NCI-H69 (cell line): ENCODE measurements around the gene CBFA2T3.
"Not testable (repeated sequence)": the region's sequence is repeated elsewhere in the genome, so short reads cannot be mapped to it uniquely, and the experiment has no call there.

Source experiments
- DNase-seq: peaks from one replicate; lab custom pipeline; 2025; lab: John Stamatoyannopoulos, UW

The CBFA2T3 gene

DNA sequence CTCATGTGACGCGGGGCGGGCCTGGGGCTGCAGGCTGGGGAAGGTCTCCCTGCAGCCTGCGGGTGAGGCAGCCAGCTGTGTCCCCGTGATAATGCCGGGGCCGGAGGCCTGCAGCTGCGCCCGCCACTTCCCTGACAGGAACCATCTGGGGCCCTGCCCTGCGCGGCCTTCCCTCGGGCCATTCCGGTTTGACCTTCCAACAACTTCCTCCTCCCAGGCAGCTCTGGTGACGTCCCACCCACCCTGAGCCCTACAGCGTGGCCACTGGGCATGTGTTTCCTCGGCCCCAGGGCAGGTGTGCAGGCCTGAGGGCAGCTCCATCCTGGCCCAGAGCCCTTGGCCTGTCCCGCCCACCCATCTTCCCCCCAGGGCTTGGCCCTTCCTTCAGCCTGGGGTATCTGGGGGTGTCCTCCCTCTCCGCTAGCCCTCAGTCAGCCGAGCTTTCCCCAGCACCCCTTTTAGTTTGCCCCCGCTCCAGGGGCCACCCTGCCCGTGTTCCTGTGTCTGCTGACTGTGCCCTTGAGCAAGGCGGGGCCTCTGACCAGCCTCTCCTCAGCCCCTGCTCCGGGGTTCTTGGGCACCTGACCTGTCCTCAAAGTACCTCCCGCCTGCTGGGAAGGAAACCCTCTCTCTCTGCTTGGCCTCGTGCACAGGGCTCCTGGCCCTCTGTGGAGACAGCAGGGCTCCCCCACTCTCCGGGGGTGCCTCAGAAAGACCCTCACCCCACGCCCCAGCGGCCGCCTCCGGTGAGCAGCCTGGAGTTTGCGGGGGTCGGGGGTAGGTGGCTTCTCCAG lies at the start of gene CBFA2T3:
CBFA2T3 (minus strand) TSS at position 190 of the 794 bp plus-strand sequence. CDS start 400 bp downstream, outside the sequence.
- DNase-seq = peak; percentile 35

DNA sequence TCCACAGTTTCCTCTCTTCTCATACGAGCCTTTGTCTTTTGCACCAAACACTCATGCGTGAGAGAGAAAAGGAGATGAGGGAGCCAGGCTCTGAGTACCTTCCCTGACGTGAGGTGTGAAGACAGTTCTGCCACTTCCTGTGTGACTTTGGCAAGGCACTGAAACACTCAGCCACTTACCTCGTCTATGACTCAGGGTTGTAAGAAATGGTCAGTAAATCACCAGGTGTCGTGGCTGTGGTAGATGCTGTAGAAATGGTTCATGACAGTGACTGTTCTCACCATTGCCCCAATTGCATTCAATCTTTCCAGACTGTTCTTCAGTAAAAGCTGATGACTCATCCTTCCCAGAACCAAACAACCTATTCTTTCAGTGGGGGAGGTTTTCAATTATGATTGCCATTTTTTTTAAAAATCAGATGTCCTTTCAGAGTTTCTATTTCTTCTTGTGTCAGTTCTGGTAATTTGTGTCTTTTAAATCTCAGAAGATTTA lies 49.2 kb upstream of the CBFA2T3 start:
- no peak for DNase-seq

GRCh38 chr16:89025636-89026035 lies 48.6 kb upstream of the CBFA2T3 start:
- no peak for DNase-seq

DNA sequence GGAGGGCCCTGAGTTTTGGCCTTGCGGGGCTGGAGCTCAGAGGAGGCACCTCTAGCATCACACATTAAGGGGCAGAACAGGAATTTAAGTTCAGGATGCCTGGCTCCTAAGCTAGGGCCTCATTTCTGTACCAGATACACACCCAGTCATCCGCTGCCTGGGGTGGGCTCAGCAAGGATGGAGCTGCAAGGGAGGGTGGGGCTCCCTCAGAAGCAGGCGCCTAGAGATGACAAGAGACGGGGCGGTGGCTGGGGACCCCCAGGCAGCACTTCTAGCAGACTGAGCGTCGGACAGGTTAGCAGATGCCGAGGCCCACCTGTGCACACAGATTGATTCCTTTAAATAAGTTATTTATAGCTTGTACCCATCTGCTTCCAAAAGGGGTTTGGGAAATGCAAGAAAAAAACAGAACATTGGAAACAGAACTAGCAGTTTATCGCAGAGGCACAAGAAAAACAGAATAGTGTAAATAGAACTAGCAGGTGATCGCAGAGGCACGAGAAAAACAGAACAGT lies 47.6 kb upstream of the CBFA2T3 start:
- DNase-seq = no peak

DNA sequence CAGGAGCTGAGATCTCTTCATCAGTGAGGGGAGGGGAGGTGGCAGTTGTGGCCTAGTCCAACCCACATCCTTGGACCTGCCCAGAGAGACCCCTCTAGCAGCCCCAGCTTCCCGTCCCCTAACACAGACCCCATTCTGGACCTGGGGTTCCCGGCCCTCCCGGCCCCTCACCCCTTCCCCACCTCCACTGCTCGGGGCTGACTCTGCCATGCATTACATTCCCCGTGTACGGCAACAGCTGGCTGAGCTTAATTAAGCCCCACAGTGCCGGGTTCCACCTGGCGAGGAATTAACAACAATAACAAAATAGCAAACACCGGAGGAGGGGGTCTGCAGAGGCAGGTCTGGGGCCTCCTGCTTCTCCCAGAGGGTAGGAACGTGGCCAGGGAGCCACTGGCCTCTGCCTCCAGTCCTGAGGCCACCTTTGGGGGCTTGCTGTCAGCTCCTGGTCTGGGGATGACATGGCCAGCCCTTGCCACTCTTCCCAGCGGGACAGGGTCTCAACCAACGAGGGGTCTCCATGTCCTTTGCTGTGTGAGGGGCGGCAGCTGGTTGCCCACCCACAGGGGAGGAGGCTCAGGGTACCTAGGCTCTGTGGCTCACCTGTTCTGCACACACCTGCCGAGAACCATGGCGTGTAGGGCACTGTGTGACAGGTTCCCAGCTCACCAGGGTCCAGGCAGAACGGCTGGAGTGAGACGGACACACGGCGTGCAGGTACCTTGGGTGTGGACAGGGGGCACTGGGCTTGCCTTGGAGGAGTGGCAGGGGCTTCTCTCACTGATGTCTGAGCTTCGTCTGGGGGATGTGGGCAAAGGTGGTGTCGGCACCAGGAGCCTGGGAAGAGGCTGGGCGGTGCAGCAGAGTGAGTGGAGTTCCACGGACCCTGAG lies 46.9 kb upstream of the CBFA2T3 start:
- peak; percentile 51 for DNase-seq

- DNase-seq = no peak
Measured at GRCh38 chr16:89023151-89023551, 46.1 kb upstream of the CBFA2T3 start.

DNA sequence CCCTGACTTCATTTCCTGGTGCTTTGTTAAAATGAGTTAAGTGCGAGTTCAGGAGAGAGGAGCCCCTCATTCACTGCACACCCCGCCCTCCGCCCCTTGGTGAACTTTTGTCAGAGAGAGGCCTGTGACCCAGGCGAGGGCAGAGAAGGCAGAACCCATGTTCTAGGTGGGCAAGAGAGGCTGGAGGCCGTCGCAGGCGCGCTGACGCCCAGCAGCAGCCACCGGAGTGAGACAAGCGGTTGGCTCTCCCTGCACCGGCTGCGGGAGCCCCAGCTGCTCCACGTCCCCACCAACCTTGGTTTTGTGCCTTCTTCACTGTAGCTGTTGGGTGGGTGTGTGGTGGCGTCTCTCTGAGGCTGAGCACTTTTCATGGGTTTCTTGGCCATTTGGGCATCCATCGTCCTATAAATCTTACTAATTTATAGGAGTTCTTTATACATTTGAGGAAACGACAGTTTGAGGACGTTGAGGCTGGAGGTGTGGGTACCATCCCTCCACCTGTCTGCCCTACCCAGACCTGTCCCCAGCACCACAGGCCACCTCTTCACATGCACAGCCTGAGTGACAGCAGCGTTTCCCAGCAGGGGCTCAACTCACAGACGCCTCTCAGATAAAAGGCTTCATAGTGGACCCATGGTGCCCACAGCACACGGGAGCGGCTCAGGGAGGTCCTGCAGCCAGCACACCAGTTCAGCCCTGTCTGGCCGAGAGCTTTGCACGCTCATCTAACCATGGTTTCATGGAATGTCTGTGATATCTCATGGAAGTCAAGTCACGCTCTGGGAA lies 45.2 kb upstream of the CBFA2T3 start:
- DNase-seq = no peak

- no peak for DNase-seq
Measured at GRCh38 chr16:89020925-89021595, 44.1 kb upstream of the CBFA2T3 start.

DNA sequence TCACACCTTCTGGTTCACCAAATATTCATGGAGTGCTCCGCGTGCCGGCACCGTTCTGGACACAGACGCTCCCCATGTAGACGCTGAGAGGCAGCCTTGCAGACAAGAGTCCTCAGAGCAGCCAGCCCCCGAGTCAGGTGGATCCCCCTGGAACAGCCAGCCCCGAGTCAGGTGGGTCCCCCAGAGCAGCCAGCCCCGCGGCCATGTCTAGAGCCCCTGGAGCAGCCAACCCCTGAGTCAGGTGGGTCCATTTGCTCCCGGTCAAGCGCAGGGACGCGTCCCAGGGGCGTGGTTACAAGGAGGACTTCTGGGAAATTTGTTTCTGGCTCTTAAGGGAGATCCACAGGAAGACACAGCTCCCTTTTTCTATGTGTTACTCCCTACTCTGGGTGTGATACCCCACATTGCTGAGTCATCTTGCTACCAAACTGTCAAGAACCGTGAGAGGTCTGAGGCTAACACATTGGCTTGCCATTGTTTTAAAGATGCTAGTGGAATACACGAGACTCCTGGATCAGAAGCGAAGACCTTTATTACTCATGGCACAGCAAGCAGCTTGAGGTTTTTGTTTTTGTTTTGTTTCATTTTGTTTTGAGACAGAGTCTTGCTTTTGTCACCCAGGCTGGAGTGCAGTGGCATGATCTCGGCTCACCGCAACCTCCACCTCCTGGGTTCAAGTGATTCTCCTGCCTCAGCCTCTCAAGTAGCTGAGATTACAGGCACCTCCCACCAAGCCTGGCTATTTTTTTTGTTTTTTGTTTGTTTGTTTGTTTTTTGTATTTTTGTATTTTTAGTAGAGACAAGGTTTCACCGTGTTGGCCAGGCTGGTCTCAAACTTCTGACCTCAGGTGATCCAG lies 43.3 kb upstream of the CBFA2T3 start:
- DNase-seq = peak; percentile 5

DNA sequence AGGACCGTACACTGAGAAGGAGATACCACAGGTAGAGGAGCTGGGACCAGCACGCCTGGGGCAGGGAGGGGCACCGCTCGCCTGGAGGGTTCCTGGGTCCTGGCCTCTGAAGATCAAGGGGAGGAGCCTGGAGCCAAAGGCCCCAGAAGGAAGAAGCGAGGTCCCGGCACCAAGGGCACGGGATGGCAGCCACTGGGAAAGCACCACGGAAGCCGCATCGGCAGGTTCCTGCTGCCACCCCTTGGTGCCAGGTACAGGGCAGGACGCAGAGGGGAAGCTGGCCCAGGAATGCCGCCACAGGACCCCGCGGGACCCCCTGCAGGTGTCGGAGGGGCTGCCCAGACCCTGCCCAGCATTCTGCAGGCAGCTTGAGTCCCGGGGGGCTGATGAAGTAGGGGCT lies 42.5 kb upstream of the CBFA2T3 start:
- DNase-seq = no peak

GRCh38 chr16:89018282-89019158 lies 41.5 kb upstream of the CBFA2T3 start:
- no peak for DNase-seq

GRCh38 chr16:89017543-89018281 lies 40.7 kb upstream of the CBFA2T3 start:
- DNase-seq = no peak

GRCh38 chr16:89016561-89016960 lies 39.6 kb upstream of the CBFA2T3 start:
- DNase-seq = not testable (repeated sequence)

DNA sequence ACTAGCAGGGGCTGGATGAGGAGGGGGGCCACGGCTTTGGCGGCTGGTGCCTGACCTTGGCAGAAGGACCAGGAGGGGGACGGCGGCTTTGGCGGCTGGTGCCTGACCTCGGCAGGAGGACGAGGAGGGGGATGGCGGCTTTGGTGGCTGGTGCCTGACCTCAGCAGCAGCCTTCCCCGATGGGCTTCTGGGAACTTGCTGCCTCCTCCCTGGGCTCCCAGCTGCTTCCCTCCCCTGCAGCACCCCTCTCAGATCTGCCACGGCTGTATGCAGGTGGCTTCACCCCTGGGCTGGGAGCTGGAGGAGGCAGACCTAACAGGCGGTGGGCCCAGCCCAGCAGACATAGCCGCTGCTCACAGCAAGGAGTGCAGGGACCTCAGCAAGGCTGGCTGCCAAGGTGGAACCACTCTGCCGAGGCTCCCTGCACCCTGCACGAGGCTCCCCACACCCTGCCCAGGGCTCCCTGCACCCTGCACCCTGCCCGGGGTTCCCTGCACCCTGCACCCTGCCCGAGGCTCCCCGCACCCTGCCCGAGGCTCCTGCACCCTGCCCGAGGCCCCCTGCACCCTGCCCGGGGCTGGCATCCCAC lies 38.4 kb upstream of the CBFA2T3 start:
- no peak for DNase-seq

- DNase-seq = no peak
Measured at GRCh38 chr16:89014403-89015230, 37.6 kb upstream of the CBFA2T3 start.

GRCh38 chr16:89013692-89014402 lies 36.8 kb upstream of the CBFA2T3 start:
- no peak for DNase-seq

DNA sequence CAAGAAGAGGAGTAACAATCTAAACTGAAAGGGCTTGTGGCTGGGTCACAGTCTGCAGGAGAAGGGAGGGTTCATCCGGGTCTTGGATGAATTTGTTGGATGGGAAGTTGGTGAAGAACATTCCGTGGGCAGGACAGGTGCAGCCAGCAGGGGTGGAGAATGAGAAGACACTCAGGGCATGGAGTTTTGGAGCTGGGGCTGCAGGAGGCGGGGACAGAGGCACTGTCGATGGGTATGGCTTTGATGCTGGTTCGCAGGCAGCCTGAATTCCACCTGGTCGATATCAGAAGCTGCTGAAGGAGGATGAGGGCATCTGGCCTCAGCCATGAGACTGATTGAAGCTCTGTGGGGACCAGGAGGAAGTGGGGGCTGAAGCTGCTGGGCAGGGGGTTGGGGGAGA lies 36.1 kb upstream of the CBFA2T3 start:
- DNase-seq = no peak
